ENCODE data around the gene RD3L. TPM values are rescaled to one million over a fixed set of nuclear protein-coding genes. Genes with fewer than 3 reads are reported as not detected.

RD3L gene
- total RNA-seq, 1 donor from 2014 or later, result not detected

DNA sequence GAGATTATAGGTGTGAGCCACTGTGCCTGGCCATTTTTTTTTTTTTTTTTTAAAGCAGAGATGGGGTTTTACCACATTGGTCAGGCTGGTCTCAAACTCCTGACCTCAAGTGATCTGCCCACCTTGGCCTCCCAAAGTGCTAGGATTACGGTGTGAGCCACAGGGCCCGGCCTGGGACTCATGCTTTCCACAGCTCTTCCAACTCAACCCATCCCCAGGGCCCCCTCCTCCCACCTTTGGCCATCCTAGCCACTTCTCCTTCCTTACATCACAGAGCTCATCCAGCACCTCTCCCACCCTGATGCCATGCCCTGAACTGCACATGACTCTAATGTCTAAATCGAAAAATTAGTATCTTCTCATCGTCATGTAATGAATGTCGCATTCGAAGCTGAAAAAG, 26.7 kb downstream of the RD3L start:
- H3K4me3 Mint-ChIP-seq, result no peak overlapping the region
- H3K4me1 Mint-ChIP-seq, result peaks cover 9% of the 10 kb centered on the region
- H3K27me3 Mint-ChIP-seq, result no peaks in the 10 kb centered on the region
- H3K36me3 Mint-ChIP-seq (ENCODE audit: low read depth), result peaks cover 23% of the 10 kb centered on the region
- no peak for DNase-seq
- H3K27ac Mint-ChIP-seq, result peak overlapping the region; percentile 51
- H3K9me3 Mint-ChIP-seq, result no peaks in the 10 kb centered on the region
- intact Hi-C loops (cut with micrococcal nuclease), result no loop called here

DNA sequence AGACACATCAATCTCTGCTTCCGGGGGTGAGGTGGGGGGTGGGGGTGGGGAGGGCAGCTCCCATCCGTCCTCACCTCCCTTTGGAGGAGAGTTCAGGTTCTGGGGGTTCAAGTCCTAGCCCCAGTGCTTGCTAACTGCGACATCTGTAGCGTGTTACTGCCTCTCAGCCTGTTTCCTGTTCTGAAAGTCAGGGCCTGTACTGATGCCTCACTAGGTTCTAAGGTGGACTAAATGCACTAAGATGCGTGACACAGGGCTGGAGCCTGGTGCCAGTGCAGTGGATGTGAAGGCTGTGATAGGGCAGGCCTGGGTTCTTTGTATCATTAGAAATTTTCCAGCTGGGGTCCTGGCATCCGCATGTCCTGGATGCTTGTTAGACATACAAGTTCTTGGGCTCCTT, 31.3 kb downstream of the RD3L start:
- no peak overlapping the region for H3K4me3 Mint-ChIP-seq
- intact Hi-C loops (cut with micrococcal nuclease), result loop anchor here (1.0 kb wide), 1 partner anchor 103 kb away; no protein-coding TSS in a partner anchor
- no peak overlapping the region for H3K27ac Mint-ChIP-seq
- H3K27me3 Mint-ChIP-seq, result peaks cover 2% of the 10 kb centered on the region
- H3K9me3 Mint-ChIP-seq, result no peaks in the 10 kb centered on the region
- H3K36me3 Mint-ChIP-seq (ENCODE audit: low read depth), result peaks cover 23% of the 10 kb centered on the region
- DNase-seq, result no peak
- peaks cover 14% of the 10 kb centered on the region for H3K4me1 Mint-ChIP-seq

DNA sequence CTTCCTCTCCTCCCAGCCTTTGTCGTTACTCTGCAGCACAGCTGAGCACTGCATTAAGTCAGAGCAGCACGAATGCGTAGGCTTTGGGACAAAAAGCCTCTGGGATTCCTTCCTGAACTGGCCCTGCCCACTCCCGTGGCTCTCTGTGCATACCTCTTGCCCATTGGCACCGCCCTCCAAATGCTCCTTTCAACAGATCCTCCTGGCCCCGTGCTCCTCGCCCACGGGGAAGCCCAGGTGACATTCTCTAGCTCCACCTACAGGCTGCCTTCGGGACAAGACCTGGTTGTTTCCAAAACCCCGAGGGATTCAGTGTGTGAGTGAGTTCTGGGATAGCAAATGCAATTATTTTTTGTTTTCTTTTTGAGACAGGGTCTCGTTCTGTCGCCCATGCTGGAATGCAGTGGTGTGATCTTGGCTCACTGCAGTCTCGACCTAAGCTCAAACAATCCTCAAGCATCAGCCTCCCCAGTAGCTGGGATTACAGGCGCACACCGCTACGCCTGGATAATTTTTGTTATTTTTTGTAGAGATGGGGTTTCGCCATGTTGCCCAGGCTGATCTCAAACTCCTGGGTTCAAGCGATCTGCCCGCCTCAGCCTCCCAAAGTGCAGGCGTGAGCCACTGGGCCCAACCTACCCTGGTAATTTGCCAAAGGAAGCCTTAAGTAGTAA, 31.9 kb downstream of the RD3L start:
- Mint-ChIP-seq H3K4me1 (peaks cover 11% of the 10 kb centered on the region), H3K4me3 (peak overlapping the region; percentile 75), H3K9me3 (no peaks in the 10 kb centered on the region), H3K27ac (peak overlapping the region; percentile 35), H3K36me3 (ENCODE audit: low read depth) (peaks cover 19% of the 10 kb centered on the region), H3K27me3 (peaks cover 2% of the 10 kb centered on the region)
- peak; percentile 91 for DNase-seq
- intact Hi-C loops (cut with micrococcal nuclease), result loop anchor here (1.0 kb wide), 1 partner anchor 102 kb away; no protein-coding TSS in a partner anchor

DNA sequence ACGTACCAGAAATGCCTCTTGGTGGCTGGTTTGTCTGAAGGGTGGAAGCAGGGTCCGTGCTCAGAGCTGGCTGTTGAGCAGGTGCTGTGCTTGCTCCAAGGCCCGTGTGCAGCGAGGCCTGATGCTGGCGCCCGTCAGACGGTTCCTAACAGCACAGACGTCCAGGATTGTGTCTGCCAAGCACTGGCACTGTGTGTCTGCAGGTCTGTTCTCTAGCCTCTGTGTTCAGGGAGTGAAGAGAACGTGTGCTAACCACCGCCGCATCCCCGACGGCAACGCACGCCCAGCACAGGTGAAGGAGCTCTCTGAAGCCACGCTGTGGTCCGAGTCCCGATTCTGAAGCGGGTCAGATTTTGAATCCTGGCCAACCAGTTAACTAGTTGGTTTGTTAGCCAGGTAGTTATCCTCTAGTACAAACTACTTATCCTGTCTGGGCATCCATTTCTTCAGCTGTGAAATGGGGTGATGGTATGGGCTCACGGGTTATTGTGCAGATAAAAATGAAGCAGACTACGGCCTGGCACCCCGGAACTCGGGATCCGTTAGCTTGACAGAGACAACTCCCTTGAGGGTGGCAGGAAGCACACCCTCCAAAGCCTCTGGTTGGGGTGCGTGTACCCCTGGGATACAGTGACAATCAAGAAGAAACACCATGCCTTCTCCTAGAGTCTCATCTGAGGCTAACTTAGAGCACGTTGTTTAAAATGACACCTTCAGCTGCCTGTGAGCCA, 32.6 kb downstream of the RD3L start:
- Mint-ChIP-seq H3K27ac (no peak overlapping the region), H3K27me3 (peaks cover 2% of the 10 kb centered on the region), H3K4me1 (peaks cover 11% of the 10 kb centered on the region), H3K9me3 (no peaks in the 10 kb centered on the region), H3K36me3 (ENCODE audit: low read depth) (peaks cover 15% of the 10 kb centered on the region), H3K4me3 (peak overlapping the region; percentile 75)
- DNase-seq, result no peak
- intact Hi-C loops (cut with micrococcal nuclease), result loop anchor here (1.0 kb wide), 1 partner anchor 101 kb away; no protein-coding TSS in a partner anchor

DNA sequence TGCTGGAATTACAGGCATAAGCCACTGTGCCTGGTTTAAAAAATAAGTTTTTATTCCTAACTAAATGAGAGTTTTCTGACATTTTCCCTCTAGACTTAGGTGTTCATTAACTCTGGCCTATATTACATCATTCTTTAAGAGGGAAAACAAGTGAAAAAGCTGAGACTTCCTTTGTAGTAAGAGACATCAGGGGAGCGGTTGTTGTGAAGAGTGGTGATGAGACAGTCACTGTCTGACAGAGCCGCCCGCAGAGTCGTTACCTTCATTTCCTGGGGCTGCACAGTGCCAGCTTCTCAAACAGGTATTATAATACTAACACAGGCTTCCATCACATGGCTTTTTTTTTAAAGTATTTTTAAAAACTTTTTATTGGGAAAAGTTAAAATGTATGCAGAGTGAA, 33.7 kb downstream of the RD3L start:
- intact Hi-C loops (cut with micrococcal nuclease), result no loop called here

DNA sequence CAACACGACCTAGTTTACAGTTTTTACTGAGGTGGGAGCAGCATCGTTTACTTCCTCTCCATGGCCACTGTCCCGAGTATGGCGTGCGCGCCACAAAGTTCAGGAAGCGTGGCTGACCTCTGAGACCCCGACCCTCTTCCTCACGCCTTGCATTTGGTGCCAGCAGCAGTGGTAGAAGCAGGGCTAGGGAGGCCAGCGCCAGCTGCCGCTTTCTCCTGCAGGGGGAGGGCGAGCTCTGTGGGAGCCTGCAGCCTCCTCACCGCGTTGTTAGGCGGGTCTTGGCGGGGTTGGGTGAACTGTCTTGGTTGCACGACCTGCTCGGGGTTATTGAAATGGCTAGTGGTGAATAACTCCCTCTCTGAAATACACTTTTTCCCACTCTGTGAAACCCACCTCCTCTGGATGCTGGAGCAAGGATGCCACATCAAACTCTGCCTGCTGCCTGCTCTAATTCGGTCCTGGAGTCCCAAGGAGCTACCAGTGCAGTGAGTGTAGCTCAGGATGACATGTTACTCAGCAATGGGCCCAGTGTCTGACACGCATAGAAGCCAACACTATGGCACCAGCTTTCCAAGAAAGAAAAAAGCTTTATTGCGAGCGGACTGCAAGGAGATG, 36.4 kb downstream of the RD3L start:
- intact Hi-C loops (cut with micrococcal nuclease), result no loop called here
- Mint-ChIP-seq H3K4me3 (no peak overlapping the region), H3K4me1 (peaks cover 11% of the 10 kb centered on the region), H3K36me3 (ENCODE audit: low read depth) (peaks cover 4% of the 10 kb centered on the region), H3K27me3 (peaks cover 3% of the 10 kb centered on the region), H3K9me3 (no peaks in the 10 kb centered on the region), H3K27ac (no peak overlapping the region)
- DNase-seq, result peak; percentile 61

More for the DNA sequence above, 33.7 kb downstream of the RD3L start:
- peaks cover 11% of the 10 kb centered on the region for H3K4me1 Mint-ChIP-seq
- peaks cover 2% of the 10 kb centered on the region for H3K27me3 Mint-ChIP-seq
- DNase-seq, result no peak
- no peak overlapping the region for H3K27ac Mint-ChIP-seq
- no peak overlapping the region for H3K4me3 Mint-ChIP-seq
- H3K36me3 Mint-ChIP-seq (ENCODE audit: low read depth), result peaks cover 10% of the 10 kb centered on the region
- no peaks in the 10 kb centered on the region for H3K9me3 Mint-ChIP-seq

DNA sequence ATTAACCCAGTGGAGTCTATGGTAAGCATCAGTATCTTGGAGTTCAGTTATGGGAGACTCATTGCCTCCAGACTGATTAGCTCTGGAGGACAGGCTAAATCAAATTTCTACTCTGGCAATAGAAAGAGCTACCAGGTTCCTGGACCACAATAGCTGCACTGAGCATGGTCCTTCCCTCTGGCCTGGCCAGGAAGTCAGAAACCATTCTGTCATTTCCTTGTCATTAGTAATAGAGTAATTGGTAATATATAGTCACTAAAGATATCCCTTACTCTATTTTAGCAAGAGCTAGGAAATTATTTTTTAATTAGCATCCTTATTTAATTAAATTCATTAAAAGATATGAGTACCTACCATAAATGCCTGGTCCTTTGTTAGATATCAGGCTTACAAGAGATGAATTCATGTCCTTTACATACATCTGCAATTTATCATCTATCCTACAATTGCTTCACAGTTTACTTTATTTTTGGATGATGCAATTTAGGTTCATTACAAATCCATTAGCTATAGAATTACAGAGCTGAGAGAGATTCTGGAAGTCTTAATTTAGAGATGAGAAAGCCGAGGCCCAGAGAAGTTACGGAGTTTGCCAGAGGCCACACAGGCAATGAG, 37.7 kb downstream of the RD3L start:
- H3K4me1 Mint-ChIP-seq, result peaks cover 6% of the 10 kb centered on the region
- peaks cover 3% of the 10 kb centered on the region for H3K27me3 Mint-ChIP-seq
- no peak overlapping the region for H3K4me3 Mint-ChIP-seq
- no peaks in the 10 kb centered on the region for H3K9me3 Mint-ChIP-seq
- peaks cover under 1% of the 10 kb centered on the region for H3K36me3 Mint-ChIP-seq (ENCODE audit: low read depth)
- no peak for DNase-seq
- H3K27ac Mint-ChIP-seq, result no peak overlapping the region
- intact Hi-C loops (cut with micrococcal nuclease), result no loop called here

DNA sequence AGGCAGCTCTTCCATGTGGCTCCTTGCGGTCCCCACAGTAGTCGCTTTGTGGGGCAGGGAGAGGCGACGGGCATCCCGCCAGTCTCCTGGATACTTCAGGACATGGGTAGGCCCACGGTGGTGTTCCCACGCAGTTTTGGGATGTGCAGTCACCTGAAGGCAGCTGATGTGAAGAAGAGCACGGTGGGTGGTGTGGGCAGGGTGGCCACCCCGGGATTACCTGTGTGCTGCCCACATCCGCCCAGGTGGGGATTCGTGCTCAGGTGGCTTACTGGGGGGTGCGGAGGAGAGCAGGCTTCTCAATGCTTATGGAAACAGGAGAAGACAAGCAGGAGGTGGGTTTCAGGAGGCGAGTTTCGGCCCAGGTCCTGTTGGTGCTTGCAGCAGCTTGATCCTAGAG, 42.5 kb downstream of the RD3L start:
- no peak for DNase-seq
- Mint-ChIP-seq H3K4me1 (peaks cover 2% of the 10 kb centered on the region), H3K27me3 (peaks cover 1% of the 10 kb centered on the region), H3K27ac (no peak overlapping the region), H3K9me3 (no peaks in the 10 kb centered on the region), H3K4me3 (no peak overlapping the region), H3K36me3 (ENCODE audit: low read depth) (no peaks in the 10 kb centered on the region)
- intact Hi-C loops (cut with micrococcal nuclease), result no loop called here

DNA sequence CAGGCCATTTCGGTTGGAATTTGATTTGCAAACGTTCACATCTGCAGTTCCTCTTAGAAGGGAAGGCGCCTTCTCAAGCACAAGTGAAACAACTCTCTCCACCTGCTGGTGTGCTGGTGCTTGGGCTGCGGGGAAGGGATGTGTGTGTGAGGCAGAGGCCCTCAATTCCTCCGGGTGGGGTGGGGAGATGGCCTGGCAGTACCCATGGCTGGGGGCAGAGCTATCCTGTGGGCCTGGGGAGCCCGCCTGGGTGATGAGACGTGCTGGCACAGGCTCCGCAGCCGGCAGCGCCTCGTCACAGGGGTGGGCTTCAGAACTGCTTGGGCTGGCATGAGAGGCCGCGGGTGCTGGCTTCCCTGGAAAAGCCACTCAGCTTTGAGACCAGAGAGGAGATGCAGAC, 43.0 kb downstream of the RD3L start:
- Mint-ChIP-seq H3K4me3 (no peak overlapping the region), H3K9me3 (no peaks in the 10 kb centered on the region), H3K36me3 (ENCODE audit: low read depth) (no peaks in the 10 kb centered on the region), H3K4me1 (peaks cover 2% of the 10 kb centered on the region), H3K27ac (no peak overlapping the region), H3K27me3 (peaks cover 1% of the 10 kb centered on the region)
- DNase-seq, result no peak
- intact Hi-C loops (cut with micrococcal nuclease), result no loop called here

DNA sequence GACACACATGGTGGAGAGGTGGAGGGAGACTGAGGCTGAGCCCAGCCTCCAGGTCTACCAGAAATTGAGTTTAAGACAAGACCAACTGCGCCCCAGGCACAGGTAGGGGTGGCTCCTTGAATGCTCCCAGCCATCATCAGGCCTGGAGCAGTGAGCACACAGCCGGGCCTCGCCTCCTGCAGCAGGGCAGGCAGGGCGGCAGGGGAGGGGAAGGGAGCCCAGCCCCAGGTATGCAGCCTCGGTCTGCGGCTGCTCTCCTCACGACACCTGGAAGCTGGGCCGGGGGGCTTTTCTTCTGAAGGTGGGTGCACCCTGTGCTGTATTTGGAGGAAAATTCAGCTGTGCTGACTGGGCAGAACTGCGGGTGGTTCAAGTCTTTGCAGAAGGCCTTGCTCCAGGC, 43.6 kb downstream of the RD3L start:
- H3K27ac Mint-ChIP-seq, result no peak overlapping the region
- H3K4me3 Mint-ChIP-seq, result no peak overlapping the region
- DNase-seq, result no peak
- peaks cover 1% of the 10 kb centered on the region for H3K27me3 Mint-ChIP-seq
- peaks cover 2% of the 10 kb centered on the region for H3K4me1 Mint-ChIP-seq
- intact Hi-C loops (cut with micrococcal nuclease), result no loop called here
- H3K9me3 Mint-ChIP-seq, result no peaks in the 10 kb centered on the region
- no peaks in the 10 kb centered on the region for H3K36me3 Mint-ChIP-seq (ENCODE audit: low read depth)

DNA sequence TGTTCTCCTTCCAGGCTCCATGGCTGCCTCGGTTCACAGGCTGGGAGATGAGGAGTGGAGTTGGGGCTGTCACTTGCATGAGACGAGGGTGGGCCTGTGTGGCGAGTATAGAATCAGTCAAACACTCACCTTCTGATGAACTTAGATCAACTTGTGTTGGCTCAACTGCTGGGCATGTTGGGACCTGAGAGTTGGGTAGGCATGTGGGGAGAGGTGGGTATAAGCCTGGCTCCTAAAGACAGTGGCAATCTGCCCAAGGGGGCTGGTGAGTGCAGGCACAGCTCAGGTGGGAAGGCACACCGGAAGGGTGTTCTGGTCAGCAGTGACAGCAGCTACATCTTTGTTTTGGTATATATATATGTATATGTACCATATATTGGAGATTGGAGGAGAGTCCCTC, 44.1 kb downstream of the RD3L start:
- Mint-ChIP-seq H3K36me3 (ENCODE audit: low read depth) (no peaks in the 10 kb centered on the region), H3K4me1 (peaks cover 2% of the 10 kb centered on the region), H3K9me3 (no peaks in the 10 kb centered on the region), H3K4me3 (no peak overlapping the region), H3K27me3 (peaks cover 1% of the 10 kb centered on the region), H3K27ac (no peak overlapping the region)
- no peak for DNase-seq
- intact Hi-C loops (cut with micrococcal nuclease), result no loop called here

DNA sequence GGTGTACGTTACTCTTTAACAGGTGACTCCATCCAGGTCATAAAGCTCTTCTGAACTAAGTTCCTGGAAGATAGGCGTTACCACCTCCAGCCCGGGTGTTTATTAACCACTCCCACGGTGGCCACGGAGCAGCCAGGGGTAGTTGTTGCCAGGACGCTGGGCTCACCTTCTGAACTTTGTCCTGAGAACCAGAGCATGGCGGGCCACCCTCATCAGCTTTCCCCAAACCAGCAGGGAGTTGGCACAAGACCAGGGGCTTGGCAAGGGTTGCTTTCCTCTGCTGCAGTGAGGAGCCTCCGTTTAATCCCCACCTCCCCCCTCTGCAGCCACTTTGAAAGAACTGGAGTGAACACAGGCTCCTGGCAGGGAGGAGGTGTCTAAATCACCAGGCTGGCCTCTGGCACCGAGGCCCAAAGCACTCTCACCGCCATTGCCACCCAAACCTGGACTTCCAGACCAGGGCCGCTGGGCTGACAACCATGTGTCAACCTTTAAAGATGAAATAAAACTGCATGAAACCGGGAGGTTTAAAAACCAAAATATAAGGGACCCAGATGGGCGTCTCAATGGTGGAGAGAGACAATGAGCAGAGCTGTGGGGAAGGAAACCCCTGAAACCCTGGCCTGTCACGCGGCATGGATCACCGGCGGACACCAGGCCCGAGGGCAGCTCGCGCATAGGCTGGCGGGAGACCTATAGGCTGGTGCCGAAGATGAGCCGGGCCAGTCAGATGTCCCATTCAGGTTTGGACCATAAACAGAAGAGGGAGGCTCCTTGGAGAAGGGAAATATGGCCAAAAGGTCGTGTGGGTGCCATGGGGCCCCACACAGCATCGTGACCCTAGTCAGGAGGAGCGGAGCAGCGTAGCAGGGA, 45.0 kb downstream of the RD3L start:
- H3K4me3 Mint-ChIP-seq, result no peak overlapping the region
- H3K27ac Mint-ChIP-seq, result no peak overlapping the region
- peaks cover 2% of the 10 kb centered on the region for H3K4me1 Mint-ChIP-seq
- no peaks in the 10 kb centered on the region for H3K36me3 Mint-ChIP-seq (ENCODE audit: low read depth)
- DNase-seq, result no peak
- H3K27me3 Mint-ChIP-seq, result peaks cover 1% of the 10 kb centered on the region
- intact Hi-C loops (cut with micrococcal nuclease), result no loop called here
- no peaks in the 10 kb centered on the region for H3K9me3 Mint-ChIP-seq

DNA sequence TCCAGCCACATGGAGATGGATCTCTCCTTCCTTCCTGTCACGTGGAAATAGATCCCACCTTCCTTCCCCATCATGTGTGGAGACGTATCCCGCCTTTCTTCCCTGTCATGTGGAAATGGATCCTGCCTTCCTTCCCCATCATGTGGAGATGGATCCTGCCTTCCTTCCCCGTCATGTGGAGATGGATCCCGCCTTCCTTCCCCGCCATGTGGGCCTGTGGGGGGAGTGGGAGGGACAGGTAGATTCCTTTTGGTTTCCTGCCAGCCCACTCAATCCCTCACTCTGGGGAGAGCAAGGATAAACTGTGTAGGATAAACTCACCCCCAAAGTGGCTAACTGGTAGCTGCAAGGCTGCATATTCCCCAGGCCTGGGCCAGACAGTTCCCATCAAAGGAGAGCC, 45.8 kb downstream of the RD3L start:
- Mint-ChIP-seq H3K27ac (no peak overlapping the region), H3K4me3 (no peak overlapping the region), H3K9me3 (no peaks in the 10 kb centered on the region), H3K27me3 (peaks cover 1% of the 10 kb centered on the region), H3K4me1 (peaks cover 2% of the 10 kb centered on the region), H3K36me3 (ENCODE audit: low read depth) (no peaks in the 10 kb centered on the region)
- intact Hi-C loops (cut with micrococcal nuclease), result no loop called here
- no peak for DNase-seq
